Epithelial cell of proximal tubule (primary cell): ENCODE results near the gene ZNF70. TPM values are rescaled to one million over a fixed set of nuclear protein-coding genes. Genes with fewer than 3 reads are reported as not detected.

Source experiments
- DNase-seq: peaks from one replicate; pipeline ENCODE4 v3.0.0-alpha.2; 2011; ENCODE audit warnings: low read depth
- H3K4me3 ChIP-seq: 2 replicates; pipeline ENCODE4 v1.5.1; 2011; ENCODE audit warnings: low read depth, mild to moderate bottlenecking, low read length
- CTCF ChIP-seq: conservative IDR thresholded peaks from 2 replicates; pipeline ENCODE4 v1.5.1; 2012; ENCODE audit warnings: low read depth, mild to moderate bottlenecking, low read length
- total RNA-seq: library from RNA; depleted of rRNA; stranded (reverse); fragments of >200 nt; gene quantifications from 2 replicates; pipeline ENCODE4 v1.2.3, GENCODE V29; 2015

The ZNF70 gene
- total RNA-seq, 1 donor from 2014 or later: 2.5 TPM

GRCh38 chr22:23700706-23701105 is 50.2 kb downstream of the ZNF70 start:
- H3K4me3 ChIP-seq: no peak overlapping the region
- peak; percentile 30 for DNase-seq

GRCh38 chr22:23698673-23699235 is 52.2 kb downstream of the ZNF70 start:
- H3K4me3 ChIP-seq: no peak overlapping the region
- no peak for TF ChIP-seq CTCF
- no peak for DNase-seq

More at GRCh38 chr22:23700706-23701105, 50.2 kb downstream of the ZNF70 start:
- no peak for TF ChIP-seq CTCF

- TF ChIP-seq CTCF: no peak
- H3K4me3 ChIP-seq: no peak overlapping the region
- DNase-seq: no peak
These were observed 52.8 kb downstream of the ZNF70 start for GRCh38 chr22:23698094-23698493.

GRCh38 chr22:23697031-23697970 is 53.6 kb downstream of the ZNF70 start:
- no peak overlapping the region for H3K4me3 ChIP-seq
- no peak for TF ChIP-seq CTCF
- DNase-seq: no peak

- no peak for DNase-seq
- TF ChIP-seq CTCF: no peak
- H3K4me3 ChIP-seq: no peak overlapping the region
These were observed 54.5 kb downstream of the ZNF70 start for GRCh38 chr22:23696326-23696851.

GRCh38 chr22:23695571-23696325 is 55.2 kb downstream of the ZNF70 start:
- no peak overlapping the region for H3K4me3 ChIP-seq
- no peak for TF ChIP-seq CTCF
- no peak for DNase-seq
